Prostate gland (tissue), 2 donors: Measurements from ENCODE around the gene KLHL29.

Experiments
- POLR2A ChIP-seq: fragments of 450-650 bp; IDR thresholded peaks from one replicate; pipeline ENCODE4 v1.6.1; 2016; ENCODE audit warnings: antibody characterized with exemption, mild to moderate bottlenecking
- TF ChIP-seq, protein P1 (sequence below), 4 experiments: fragments of 200-600 bp in 2 of 4; fragments of 450-650 bp in 2 of 4; sonication (generic) in 2 of 4; IDR thresholded peaks; 1 replicate in 3 of 4; 2 replicates in 1 of 4; pipeline ENCODE4 v1.5.1; 2016 to 2019; ENCODE audit warnings: antibody characterized with exemption in 4 of 4, mild to moderate bottlenecking in 2 of 4, moderate library complexity in 2 of 4

DNA sequence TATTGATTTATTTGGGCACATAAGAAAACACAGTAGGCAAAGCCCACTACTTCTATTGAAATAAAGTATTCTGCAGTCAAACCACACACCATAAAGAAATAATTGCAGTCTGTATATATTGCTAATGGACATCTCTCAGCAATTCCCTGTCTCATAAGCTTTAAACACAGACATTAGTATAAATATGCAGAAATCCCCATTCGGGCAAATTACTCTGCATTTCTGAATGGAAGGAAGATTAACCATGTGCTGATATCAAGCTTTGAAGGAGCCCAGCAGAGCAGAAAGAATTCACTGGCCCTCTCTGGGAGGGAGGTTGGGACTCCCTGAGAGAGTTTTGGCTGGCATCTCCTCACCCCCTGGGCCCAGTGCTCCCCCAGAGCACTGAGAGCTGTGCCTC lies 272.4 kb downstream of the KLHL29 start:
- TF ChIP-seq, protein P1, sequence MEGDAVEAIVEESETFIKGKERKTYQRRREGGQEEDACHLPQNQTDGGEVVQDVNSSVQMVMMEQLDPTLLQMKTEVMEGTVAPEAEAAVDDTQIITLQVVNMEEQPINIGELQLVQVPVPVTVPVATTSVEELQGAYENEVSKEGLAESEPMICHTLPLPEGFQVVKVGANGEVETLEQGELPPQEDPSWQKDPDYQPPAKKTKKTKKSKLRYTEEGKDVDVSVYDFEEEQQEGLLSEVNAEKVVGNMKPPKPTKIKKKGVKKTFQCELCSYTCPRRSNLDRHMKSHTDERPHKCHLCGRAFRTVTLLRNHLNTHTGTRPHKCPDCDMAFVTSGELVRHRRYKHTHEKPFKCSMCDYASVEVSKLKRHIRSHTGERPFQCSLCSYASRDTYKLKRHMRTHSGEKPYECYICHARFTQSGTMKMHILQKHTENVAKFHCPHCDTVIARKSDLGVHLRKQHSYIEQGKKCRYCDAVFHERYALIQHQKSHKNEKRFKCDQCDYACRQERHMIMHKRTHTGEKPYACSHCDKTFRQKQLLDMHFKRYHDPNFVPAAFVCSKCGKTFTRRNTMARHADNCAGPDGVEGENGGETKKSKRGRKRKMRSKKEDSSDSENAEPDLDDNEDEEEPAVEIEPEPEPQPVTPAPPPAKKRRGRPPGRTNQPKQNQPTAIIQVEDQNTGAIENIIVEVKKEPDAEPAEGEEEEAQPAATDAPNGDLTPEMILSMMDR (IDR thresholded peaks at IDR 0.05), result no peak
- no peak for TF ChIP-seq POLR2A
